Stimulated activated CD4-positive, alpha-beta T cell treated with anti-CD3 and anti-CD28 coated beads, Interleukin-1b, Interleukin-23, amount 100 ng/mL, for 48 hours (primary cell): ENCODE measurements around the gene GNAT1.
"Not testable (repeated sequence)": the region's sequence is repeated elsewhere in the genome, so short reads cannot be mapped to it uniquely, and the experiment has no call there.

Experiments
- DNase-seq: peaks from one replicate; pipeline ENCODE4 v3.0.0-alpha.2; 2020

Gene GNAT1

GRCh38 chr3:50222169-50222528, 30.7 kb downstream of the GNAT1 start:
- DNase-seq: no peak

- DNase-seq: no peak
Observed at GRCh38 chr3:50224639-50225038, 33.2 kb downstream of the GNAT1 start.

GRCh38 chr3:50226888-50227389, 35.5 kb downstream of the GNAT1 start:
- peak; percentile 45 for DNase-seq

DNA sequence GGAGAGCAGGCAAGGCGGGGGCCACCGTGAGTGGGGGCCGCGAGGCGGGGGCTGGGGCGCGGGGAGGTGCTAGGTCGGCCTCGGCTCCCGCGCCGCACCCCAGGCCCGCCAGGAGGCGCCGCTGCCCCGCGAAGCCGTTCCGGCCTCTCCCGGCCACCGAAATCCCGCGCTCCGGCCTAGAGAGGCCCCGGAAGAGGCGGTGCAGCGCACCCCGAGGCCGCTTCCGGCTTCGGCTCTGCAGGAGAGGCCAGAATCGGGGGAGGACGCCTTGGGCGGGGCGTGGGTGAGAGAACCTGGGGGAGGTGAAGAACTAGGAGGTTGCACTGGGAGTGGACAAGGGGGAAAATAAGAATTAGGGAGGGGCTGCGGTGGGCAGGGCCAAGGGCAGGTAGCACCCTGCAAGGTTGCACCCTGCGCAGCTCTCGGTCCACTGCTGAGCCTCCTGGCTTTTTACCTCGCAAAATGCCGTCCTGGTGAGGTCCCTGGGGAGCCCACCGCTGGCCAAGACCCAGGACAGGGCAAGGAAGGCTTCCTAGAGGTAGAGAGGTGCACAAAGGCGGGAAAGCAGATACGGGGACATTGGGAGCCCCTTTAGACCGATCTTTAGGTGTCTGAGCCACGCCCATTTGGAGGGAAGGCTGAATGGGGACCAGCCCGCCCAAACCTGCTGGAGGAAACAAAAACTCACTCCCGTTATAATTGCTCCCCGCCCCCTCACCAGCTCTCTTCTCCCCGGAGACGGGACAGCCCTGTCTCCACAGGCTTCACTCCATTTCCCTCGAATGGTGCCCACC, 36.2 kb downstream of the GNAT1 start:
- DNase-seq: peak; percentile 89

- DNase-seq: not testable (repeated sequence)
Observed at GRCh38 chr3:50228184-50228763, 36.9 kb downstream of the GNAT1 start.

DNA sequence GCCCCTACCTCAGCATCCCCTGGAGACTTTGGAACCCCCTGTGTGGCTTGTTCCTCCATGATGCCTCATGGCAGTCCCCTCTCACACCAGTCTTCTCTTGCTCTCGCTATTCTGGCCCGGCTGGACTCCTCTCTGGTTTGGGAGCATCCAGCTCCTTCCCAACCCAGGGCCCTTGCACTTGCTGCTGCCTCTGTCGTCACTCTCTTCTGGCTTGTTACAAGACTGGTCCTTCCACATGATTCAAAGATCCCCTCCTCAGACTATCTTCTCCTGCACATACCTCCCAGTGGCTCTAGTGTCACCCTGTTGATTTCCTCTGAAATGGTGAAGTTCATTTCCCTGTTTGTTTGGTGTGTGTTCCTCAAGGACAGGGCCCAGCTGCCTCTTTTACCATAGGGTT, 38.1 kb downstream of the GNAT1 start:
- DNase-seq: no peak

GRCh38 chr3:50230104-50230793, 38.8 kb downstream of the GNAT1 start:
- no peak for DNase-seq

DNA sequence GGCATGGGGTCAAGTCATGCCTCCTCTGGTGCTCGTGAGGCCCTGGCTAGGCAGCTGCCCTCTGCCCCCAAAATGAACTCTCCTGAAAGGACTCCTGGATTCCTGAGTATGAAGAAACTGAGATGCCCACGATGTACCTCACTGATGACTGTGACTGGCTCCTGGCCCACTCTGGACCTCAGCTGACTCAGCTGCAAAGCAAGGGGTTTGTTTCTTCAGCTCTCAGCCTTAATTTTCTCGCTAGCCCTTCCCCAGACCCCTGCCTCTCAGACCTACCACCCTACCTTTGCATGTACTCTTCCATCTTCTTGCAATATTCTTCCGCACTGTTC, 39.4 kb downstream of the GNAT1 start:
- no peak for DNase-seq

DNA sequence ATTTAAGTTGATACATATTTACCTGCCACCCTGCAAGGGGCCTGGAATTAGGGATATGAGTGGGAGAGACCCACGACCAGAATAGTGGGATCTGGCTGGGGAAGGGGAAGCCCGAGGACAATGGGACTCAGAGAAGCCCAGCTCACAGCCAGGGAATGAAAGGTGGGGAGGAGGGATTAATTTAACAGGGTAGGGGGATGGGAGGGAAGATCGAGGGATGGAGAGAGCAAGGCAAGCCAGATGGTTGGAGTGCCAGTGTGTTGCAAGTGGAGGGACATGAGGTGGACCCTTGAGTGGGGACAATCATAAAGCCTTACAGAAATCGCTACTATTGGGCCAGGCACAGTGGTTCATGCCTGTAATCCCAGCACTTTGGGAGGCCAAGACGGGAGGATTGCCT, 40.2 kb downstream of the GNAT1 start:
- DNase-seq: no peak

GRCh38 chr3:50232303-50232702, 40.9 kb downstream of the GNAT1 start:
- no peak for DNase-seq

GRCh38 chr3:50233176-50233575, 41.8 kb downstream of the GNAT1 start:
- DNase-seq: no peak

DNA sequence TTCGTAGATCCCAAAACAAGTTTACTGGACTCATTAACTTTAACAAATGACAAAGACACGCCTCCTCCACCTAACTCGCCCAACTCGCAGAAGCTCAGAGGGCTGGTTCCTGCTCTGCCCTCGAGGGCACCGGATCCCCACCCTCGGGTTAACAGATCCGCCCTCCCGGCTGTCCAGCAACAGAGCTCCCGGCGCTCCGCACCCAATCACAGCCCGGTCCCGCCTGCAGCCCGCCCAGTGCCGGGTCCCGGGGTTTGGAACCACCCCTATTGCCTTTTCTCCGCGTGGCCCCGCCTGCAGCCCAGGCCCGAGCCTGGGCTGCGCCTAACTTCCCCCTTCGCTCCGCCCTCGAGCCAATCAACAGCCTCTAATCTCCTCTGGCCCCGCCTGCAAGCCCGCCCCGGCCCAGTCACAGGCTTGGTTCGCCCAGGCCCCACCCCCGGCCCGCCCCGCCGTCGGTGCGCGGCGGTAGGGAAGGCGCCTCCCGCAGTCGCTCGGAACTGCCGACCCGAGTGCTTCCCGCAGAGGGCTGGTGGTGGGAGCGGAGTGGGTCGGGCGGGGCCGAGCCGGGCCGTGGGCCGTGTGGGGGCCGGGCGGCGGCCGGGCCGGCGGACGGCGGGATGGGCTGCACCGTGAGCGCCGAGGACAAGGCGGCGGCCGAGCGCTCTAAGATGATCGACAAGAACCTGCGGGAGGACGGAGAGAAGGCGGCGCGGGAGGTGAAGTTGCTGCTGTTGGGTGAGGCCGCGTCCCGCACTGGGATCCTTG, 44.5 kb downstream of the GNAT1 start, which contains the start of gene GNAI2:
TSS of gene GNAI2 (plus strand) at position 489 of the 768 bp plus-strand sequence. CDS start at position 621, 132 bp downstream.
- peak; percentile 99 for DNase-seq

DNA sequence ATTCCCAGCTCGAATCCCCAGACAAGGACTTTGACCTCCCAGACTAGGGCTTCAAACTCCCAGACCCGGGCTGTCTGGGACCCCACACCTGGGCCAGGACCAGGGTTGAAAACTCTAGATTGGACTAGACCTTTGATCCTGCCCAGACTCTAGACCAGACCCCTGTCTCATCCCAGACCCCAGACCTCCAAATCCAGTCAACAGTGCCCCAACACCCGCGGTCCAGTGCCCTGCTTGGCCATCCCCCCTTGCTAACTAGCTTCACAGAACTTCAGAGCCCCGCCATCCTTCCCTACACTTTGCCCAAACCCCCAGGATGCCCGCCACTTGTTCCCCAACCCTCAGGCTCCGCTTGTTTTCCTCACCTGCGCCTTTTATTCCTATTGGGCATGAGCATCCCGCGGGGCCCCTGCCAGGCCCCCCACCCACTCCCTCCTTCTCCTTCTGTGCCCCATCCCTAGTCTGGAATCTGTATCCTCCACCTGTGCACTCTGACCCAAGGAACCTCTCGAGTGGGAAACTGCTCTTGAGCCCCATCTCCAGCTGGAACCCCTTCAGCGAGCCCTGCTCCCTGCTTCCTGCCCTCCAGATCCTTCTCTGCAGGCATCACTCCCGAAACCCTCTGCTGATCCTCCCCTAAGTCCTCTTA, 45.2 kb downstream of the GNAT1 start:
- no peak for DNase-seq

- DNase-seq: peak; percentile 32
Observed at GRCh38 chr3:50237133-50237651, 45.8 kb downstream of the GNAT1 start.

DNA sequence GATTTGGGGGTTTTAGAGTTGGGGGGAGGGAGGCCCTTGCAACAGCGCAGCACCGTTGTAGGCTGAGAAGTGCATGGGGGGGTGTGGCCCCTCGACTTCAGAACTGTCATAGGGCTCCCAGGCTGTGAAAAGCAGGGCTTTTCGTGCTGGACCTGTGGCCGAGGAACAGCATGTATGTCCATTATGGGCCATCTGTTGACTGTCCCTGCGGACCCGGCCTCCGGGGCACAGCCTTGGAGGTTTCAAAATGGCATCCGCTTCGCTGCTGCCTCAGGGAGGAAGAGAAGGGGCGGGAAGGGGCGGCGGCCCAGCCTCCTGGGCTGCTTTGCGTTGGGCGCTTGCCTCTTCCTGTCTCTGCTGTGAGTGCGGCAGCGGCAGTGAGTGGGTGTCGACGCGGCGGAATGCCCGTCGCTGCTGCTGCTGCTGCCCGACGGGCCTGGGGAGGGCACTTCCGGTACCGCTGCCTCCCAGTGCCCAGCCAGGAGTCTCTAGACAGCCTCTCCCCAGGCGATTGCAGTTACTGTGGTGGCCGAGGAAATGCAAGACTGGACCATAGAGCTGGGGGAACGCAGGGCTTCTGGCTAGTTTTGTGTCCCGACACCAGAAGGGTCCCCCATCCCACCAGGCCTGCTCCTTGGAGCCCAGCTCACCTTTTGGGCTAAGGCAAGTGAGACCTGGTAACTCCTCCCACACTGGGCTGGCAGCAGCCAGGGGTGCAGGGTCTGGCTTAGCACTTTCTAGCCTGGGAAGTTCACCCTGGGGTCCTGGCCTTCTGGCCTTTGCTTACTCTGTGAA, 46.5 kb downstream of the GNAT1 start:
- peak; percentile 89 for DNase-seq

DNA sequence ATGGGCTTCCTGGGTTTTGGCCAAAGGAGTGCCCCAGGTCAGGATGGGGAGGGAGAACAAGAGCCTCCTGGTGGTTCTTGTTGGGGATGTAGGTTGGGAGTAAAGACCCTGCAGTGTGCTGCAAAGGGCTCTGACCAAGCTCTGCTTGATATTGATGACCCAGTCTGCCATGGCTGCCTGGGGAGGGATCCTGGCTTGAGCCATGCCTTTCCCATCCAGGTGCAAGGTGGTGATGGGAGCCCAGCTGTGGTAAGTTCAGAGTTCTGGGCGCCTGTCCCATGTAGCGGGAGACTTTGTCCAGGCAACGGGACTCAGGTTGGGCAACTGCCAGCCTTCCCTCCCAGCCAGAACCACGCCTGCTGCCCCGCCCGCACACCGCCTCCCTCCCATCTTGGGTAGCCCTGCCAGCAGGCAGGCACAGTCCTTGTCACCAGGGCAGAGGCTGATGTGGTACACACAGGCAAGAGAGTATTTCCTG, 47.2 kb downstream of the GNAT1 start:
- no peak for DNase-seq

DNA sequence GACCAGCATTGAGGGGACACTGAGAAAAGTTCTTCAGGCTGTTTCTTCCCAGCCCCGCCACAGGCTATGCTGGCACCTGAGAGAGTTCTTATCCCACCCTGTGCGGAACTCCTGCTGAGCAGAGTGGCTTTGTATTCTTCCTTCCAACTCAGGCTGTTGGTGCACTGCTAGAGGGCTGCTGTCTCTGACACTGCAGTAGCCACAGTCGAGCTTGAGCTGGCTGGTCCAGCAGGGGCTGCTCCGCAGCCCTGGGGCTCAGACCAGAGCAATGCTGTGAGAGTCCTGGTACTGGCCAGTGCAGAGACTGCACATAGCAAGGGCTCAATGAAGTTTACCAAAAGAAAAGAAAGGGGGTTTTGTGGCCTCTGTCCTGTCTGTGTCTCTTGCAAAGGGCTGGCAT, 48.2 kb downstream of the GNAT1 start:
- no peak for DNase-seq

GRCh38 chr3:50241163-50241562, 49.8 kb downstream of the GNAT1 start:
- DNase-seq: no peak

DNA sequence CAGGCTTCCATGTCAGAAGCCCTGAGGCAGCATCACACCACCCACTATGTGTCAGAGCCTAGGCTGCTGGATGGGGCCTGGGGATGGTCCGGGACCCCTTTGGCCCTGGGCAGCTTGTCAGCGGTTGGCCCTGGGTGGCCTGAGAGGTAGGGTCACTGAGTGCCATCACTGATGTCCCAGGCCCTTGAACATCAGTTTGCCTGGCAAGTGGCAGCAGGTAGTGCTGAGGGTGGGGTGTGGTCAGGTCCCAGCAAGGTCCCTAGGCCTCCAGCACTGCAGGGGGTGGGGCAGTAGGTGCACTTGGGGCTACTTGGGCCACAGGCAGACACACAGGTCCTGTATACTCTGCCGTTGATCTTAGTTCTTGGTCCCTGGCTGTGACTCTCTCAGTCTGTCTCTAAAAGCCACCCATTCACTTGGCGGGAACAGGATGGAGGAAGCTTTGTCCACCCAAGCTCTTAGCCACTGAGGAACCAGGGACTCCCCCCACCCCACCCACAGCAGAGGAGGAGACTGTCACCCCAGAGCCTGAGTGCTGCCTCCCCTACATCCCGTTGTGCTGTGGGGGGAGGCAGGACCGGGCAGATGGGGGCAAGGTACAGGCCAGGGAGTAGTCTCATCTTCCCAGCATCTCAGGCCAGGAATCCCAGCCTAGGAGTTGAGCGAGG, 50.4 kb downstream of the GNAT1 start:
- DNase-seq: no peak

- DNase-seq: no peak
Observed at GRCh38 chr3:50242381-50242770, 51.0 kb downstream of the GNAT1 start.
